Keratinocyte (primary cell): Measurements from ENCODE around the gene NTSR1. TPM values are rescaled to one million over a fixed set of nuclear protein-coding genes. Genes with fewer than 3 reads are reported as not detected.

Source experiments
- DNase-seq: peaks from one replicate; pipeline ENCODE4 v3.0.0-alpha.2; 2011; ENCODE audit warnings: low read depth, missing footprints, low spot score
- FAIRE-seq: peaks from 2 replicates; lab custom pipeline; 2011; peaks lifted over from hg19 to GRCh38; lab: Jason Lieb, UNC
- H2AFZ ChIP-seq: 2 replicates; pipeline ENCODE4 v1.6.0; 2012; ENCODE audit warnings: low read length, control low read depth, inconsistent platforms; ENCODE audit not compliant: control insufficient read depth
- H3K27ac ChIP-seq: 2 replicates; pipeline ENCODE4 v1.5.1; 2011; ENCODE audit warnings: low read length; ENCODE audit not compliant: control insufficient read depth, insufficient read depth
- H3K27me3 ChIP-seq: 3 replicates; pipeline ENCODE4 v1.6.0; 2011; ENCODE audit warnings: low read length; ENCODE audit not compliant: control insufficient read depth, insufficient read depth; ENCODE audit errors: extremely low read depth
- H3K36me3 ChIP-seq, 2 experiments: 2 replicates in 1 of 2; 3 replicates in 1 of 2; pipeline ENCODE4 v1.5.1; 2011; ENCODE audit warnings: low read length in 2 of 2, mild to moderate bottlenecking in 1 of 2; ENCODE audit not compliant: control insufficient read depth in 2 of 2, insufficient read depth in 2 of 2; ENCODE audit errors: extremely low read depth in 1 of 2
- H3K4me1 ChIP-seq: 3 replicates; pipeline ENCODE4 v1.5.1; 2011; ENCODE audit warnings: low read length; ENCODE audit not compliant: control insufficient read depth, insufficient read depth; ENCODE audit errors: extremely low read depth
- H3K4me2 ChIP-seq: 3 replicates; pipeline ENCODE4 v1.6.0; 2011; ENCODE audit warnings: low read depth, low read length; ENCODE audit not compliant: control insufficient read depth, insufficient read depth; ENCODE audit errors: extremely low read depth
- H3K4me3 ChIP-seq, 3 experiments: fragments of 200-600 bp in 1 of 3; sonication (generic) in 1 of 3; 2 replicates in 2 of 3; 3 replicates in 1 of 3; pipeline ENCODE4 v1.5.1; 2011 to 2016; ENCODE audit warnings: low read length in 3 of 3, mild to moderate bottlenecking in 3 of 3, control low read depth in 2 of 3, inconsistent platforms in 1 of 3, low read depth in 1 of 3, mixed read lengths in 1 of 3, mixed run types in 1 of 3, moderate library complexity in 1 of 3; ENCODE audit not compliant: control insufficient read depth in 2 of 3, insufficient read depth in 2 of 3; ENCODE audit errors: extremely low read depth in 1 of 3
- H3K79me2 ChIP-seq: 2 replicates; pipeline ENCODE4 v1.6.0; 2012; ENCODE audit warnings: low read length; ENCODE audit not compliant: control insufficient read depth, insufficient read depth
- H3K9ac ChIP-seq: 3 replicates; pipeline ENCODE4 v1.6.0; 2011; ENCODE audit warnings: low read length; ENCODE audit not compliant: control insufficient read depth, insufficient read depth; ENCODE audit errors: extremely low read depth
- H3K9me1 ChIP-seq: 3 replicates; pipeline ENCODE4 v1.6.0; 2011; ENCODE audit warnings: low read length; ENCODE audit not compliant: control insufficient read depth, insufficient read depth; ENCODE audit errors: extremely low read depth
- H3K9me3 ChIP-seq: 2 replicates; pipeline ENCODE4 v1.5.1; 2012; ENCODE audit warnings: low read depth, low read length; ENCODE audit not compliant: control insufficient read depth
- H4K20me1 ChIP-seq: 3 replicates; pipeline ENCODE4 v1.6.0; 2011; ENCODE audit warnings: low read length; ENCODE audit not compliant: control insufficient read depth, insufficient read depth; ENCODE audit errors: extremely low read depth
- EZH2 ChIP-seq: IDR thresholded peaks from one replicate; pipeline ENCODE4 v1.6.1; 2012; ENCODE audit warnings: inconsistent platforms, mild to moderate bottlenecking, low read length, moderate library complexity
- dilution Hi-C: fragments of 300-500 bp; cut with MboI; formaldehyde crosslinking; loops from one replicate; pipeline ENCODE4 v1.7.0; 2020; ENCODE audit warnings: low sequenced_read_pairs; ENCODE audit not compliant: extremely low pct_ligation_motif_present
- polyA plus RNA-seq, 5 experiments: library from polyadenylated mRNA; depleted of rRNA in 3 of 5; stranded (reverse) in 3 of 5; stranded (forward) in 1 of 5; unstranded in 1 of 5; fragments of >200 nt; gene quantifications; 1 replicate in 1 of 5; 2 replicates in 3 of 5; 3 replicates in 1 of 5; pipeline versions ENCODE4 v1.2.1 to v1.2.3, GENCODE V29; 2011 to 2012; ENCODE audit warnings: missing spikeins in 2 of 5, low read depth in 1 of 5, low replicate concordance in 1 of 5
- TF ChIP-seq, protein P1 (sequence below), 3 experiments: IDR thresholded peaks in 1 of 3; conservative IDR thresholded peaks in 1 of 3; optimal IDR thresholded peaks in 1 of 3; 2 replicates in 2 of 3; 3 replicates in 1 of 3; pipeline versions ENCODE3 to v1.5.1; 2011; ENCODE audit warnings: low read length in 3 of 3, mild to moderate bottlenecking in 3 of 3, moderate library complexity in 2 of 3, control low read depth in 1 of 3, inconsistent platforms in 1 of 3; ENCODE audit not compliant: insufficient read depth in 2 of 3; ENCODE audit errors: extremely low read depth in 1 of 3

NTSR1 gene
- polyA plus RNA-seq, 1 donor (not counting 4 experiments of a cell fraction or from before 2014, with no cell fraction given), result 0.55 TPM

DNA sequence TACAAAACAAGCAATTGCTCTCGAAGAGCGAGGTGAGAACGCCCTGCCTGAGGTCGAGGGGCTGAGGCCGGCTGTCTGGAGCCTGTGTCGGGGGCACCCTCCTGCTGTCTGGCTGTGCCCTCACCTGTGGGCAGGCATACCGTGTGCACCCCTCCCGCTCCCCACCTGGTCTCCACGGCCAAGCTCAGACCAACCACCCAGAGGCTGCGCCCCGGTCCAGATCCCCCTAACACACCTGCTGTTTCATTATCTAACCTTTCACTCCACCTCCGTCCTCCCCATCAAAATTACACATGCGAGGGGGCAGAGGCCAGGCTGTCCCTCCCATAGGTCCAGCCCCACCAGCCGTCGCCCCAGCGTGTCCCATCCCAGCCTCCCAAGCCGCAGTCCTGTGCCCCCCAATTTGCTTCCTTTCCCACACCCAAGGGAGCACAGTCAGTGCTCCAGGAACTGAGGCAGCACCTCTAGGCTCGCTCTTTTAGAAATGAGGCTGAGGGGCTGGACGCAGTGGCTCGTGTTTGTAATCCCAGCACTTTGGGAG lies 35.2 kb downstream of the NTSR1 start:
- dilution Hi-C loops, result no loop called here

DNA sequence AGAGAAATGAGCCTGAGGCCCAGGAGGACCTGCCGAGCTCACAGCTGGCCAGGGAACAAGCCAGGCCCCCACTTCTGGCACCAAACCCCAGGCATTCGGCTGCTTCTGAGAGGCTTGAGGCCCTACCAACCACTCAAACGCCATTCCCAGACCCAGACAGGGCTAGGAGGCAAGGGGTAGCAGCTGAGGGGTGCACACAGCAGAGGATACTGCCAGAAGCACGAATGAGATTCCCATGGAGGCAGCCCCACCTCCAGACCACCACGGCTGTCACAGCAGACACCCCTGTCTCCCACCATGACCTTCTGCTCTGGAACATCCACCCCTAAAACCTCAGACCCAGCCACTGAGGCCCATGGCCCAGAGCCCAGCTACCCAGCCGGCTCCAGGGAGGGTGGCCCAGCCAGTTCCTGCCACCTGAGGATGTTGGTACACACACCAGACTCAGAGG lies 36.1 kb downstream of the NTSR1 start:
- no peaks in the 10 kb centered on the region for H3K36me3 ChIP-seq
- DNase-seq, result no peak
- FAIRE-seq, result no peak
- H3K4me3 ChIP-seq, result no peak overlapping the region
- no peak overlapping the region for H3K27ac ChIP-seq
- TF ChIP-seq, protein P1, sequence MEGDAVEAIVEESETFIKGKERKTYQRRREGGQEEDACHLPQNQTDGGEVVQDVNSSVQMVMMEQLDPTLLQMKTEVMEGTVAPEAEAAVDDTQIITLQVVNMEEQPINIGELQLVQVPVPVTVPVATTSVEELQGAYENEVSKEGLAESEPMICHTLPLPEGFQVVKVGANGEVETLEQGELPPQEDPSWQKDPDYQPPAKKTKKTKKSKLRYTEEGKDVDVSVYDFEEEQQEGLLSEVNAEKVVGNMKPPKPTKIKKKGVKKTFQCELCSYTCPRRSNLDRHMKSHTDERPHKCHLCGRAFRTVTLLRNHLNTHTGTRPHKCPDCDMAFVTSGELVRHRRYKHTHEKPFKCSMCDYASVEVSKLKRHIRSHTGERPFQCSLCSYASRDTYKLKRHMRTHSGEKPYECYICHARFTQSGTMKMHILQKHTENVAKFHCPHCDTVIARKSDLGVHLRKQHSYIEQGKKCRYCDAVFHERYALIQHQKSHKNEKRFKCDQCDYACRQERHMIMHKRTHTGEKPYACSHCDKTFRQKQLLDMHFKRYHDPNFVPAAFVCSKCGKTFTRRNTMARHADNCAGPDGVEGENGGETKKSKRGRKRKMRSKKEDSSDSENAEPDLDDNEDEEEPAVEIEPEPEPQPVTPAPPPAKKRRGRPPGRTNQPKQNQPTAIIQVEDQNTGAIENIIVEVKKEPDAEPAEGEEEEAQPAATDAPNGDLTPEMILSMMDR (optimal IDR thresholded peaks at IDR 0.05 in 1 of 3, IDR thresholded peaks at IDR 0.05 in 1 of 3, conservative IDR thresholded peaks at IDR 0.05 in 1 of 3; ENCODE audit: extremely low read depth in 1 of 3, insufficient read depth in 2 of 3, low read length in 3 of 3), result no peak
- no peak for TF ChIP-seq EZH2
- H3K9ac ChIP-seq, result no peak overlapping the region
- dilution Hi-C loops, result no loop called here
- H2AFZ ChIP-seq, result no peak overlapping the region
- H3K9me3 ChIP-seq, result no peaks in the 10 kb centered on the region
- no peak overlapping the region for H3K4me2 ChIP-seq
- H3K4me1 ChIP-seq, result peaks cover 18% of the 10 kb centered on the region
- no peaks in the 10 kb centered on the region for H3K79me2 ChIP-seq
- no peaks in the 10 kb centered on the region for H4K20me1 ChIP-seq
- no peaks in the 10 kb centered on the region for H3K9me1 ChIP-seq
- H3K27me3 ChIP-seq, result peaks cover 3% of the 10 kb centered on the region

More for the DNA sequence above, 35.2 kb downstream of the NTSR1 start:
- H3K4me1 ChIP-seq, result peaks cover 28% of the 10 kb centered on the region
- TF ChIP-seq, protein P1 (optimal IDR thresholded peaks at IDR 0.05 in 1 of 3, IDR thresholded peaks at IDR 0.05 in 1 of 3, conservative IDR thresholded peaks at IDR 0.05 in 1 of 3; ENCODE audit: extremely low read depth in 1 of 3, insufficient read depth in 2 of 3, low read length in 3 of 3), result no peak
- no peak for TF ChIP-seq EZH2
- H3K9ac ChIP-seq, result no peak overlapping the region
- H3K9me1 ChIP-seq, result no peaks in the 10 kb centered on the region
- H3K27ac ChIP-seq, result no peak overlapping the region
- no peak overlapping the region for H3K4me3 ChIP-seq
- H3K79me2 ChIP-seq, result no peaks in the 10 kb centered on the region
- DNase-seq (no peak), FAIRE-seq (no peak)
- no peaks in the 10 kb centered on the region for H3K36me3 ChIP-seq
- H3K27me3 ChIP-seq, result peaks cover 3% of the 10 kb centered on the region
- no peaks in the 10 kb centered on the region for H3K9me3 ChIP-seq
- H3K4me2 ChIP-seq, result no peak overlapping the region
- no peak overlapping the region for H2AFZ ChIP-seq
- no peaks in the 10 kb centered on the region for H4K20me1 ChIP-seq
